ENCODE data around the gene RALGAPA1.
"Not testable (repeated sequence)": the region's sequence is repeated elsewhere in the genome, so short reads cannot be mapped to it uniquely, and the experiment has no call there.

Gene RALGAPA1

DNA sequence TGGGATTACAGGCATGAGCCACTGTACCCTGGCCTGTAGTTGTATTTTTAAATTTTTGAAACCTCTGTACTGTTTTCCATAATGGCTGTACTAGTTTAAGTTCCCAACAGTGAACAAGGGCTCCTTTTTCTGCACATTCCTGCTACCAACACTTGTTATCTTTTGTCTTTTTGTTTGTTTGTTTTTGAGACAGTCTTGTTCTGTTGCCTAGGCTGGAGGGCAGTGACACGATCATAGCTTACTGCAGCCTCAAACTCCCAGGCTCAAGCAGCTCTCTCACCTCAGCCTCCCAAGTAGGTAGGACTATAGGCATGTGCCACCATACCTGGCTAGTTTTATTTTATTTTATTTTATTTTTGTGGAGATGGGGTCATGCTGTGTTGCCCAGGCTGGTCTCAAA is 40.0 kb upstream of the RALGAPA1 start:
- no peak overlapping the region for H3K4me3 ChIP-seq (ENCODE audit: low read length)
- H3K36me3 ChIP-seq (ENCODE audit: control insufficient read depth, low read length): peaks cover 19% of the 10 kb centered on the region
- H3K4me1 ChIP-seq (ENCODE audit: control insufficient read depth, low read length): peaks cover 10% of the 10 kb centered on the region
- TF ChIP-seq EZH2phosphoT487 (IDR thresholded peaks at IDR 0.05; ENCODE audit: borderline replicate concordance, low read length): no peak
- TF ChIP-seq, protein P1, sequence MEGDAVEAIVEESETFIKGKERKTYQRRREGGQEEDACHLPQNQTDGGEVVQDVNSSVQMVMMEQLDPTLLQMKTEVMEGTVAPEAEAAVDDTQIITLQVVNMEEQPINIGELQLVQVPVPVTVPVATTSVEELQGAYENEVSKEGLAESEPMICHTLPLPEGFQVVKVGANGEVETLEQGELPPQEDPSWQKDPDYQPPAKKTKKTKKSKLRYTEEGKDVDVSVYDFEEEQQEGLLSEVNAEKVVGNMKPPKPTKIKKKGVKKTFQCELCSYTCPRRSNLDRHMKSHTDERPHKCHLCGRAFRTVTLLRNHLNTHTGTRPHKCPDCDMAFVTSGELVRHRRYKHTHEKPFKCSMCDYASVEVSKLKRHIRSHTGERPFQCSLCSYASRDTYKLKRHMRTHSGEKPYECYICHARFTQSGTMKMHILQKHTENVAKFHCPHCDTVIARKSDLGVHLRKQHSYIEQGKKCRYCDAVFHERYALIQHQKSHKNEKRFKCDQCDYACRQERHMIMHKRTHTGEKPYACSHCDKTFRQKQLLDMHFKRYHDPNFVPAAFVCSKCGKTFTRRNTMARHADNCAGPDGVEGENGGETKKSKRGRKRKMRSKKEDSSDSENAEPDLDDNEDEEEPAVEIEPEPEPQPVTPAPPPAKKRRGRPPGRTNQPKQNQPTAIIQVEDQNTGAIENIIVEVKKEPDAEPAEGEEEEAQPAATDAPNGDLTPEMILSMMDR (IDR thresholded peaks at IDR 0.05; ENCODE audit: low read depth, low read length, poor library complexity, severe bottlenecking): no peak
- no peaks in the 10 kb centered on the region for H3K79me2 ChIP-seq (ENCODE audit: control insufficient read depth, low read length)
- peaks cover under 1% of the 10 kb centered on the region; the same call in 1 of the 2 replicates for H3F3A ChIP-seq (ENCODE audit: control insufficient read depth, insufficient read depth)
- H3K9me3 ChIP-seq (ENCODE audit: control insufficient read depth, insufficient read depth, low read length): peaks cover 4% of the 10 kb centered on the region; the same call in 1 of the 2 replicates
- H3K27ac ChIP-seq (ENCODE audit: low read depth, low read length): no peak overlapping the region
- H3K27me3 ChIP-seq (ENCODE audit: control insufficient read depth, low read length): no peaks in the 10 kb centered on the region
- no peaks in the 10 kb centered on the region for H4K20me1 ChIP-seq (ENCODE audit: control insufficient read depth, insufficient read depth, low read depth, low read length)
- no peaks in the 10 kb centered on the region for H3K9me2 ChIP-seq (replicated peaks; ENCODE audit: control insufficient read depth, low read length)
- no peak overlapping the region for H3K4me2 ChIP-seq (ENCODE audit: low read length)

DNA sequence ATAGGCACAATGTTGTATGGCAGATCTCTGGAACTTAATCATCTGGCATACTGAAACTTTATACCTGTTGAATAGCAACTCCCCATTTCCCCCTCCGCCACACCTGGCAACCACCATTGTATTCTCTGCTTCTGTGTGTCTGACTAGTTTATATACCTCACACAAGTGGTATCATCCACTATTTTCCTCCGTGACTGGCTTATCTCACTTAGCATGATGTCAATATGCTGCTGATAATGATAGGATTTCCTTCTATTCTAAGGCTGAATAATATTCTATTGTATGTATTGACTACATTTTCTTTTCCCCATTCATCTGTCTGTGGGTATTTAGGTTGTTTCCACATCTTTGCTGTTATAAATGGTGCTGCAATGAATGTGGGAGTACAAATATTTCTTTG is 38.5 kb upstream of the RALGAPA1 start:
- Histone ChIP-seq H3K9me3 (ENCODE audit: control insufficient read depth, insufficient read depth, low read length) (peaks cover 7% of the 10 kb centered on the region; the same call in 1 of the 2 replicates), H3K4me1 (ENCODE audit: control insufficient read depth, low read length) (peaks cover 8% of the 10 kb centered on the region; the same call in 1 of the 2 replicates), H3K9me2 (replicated peaks; ENCODE audit: control insufficient read depth, low read length) (no peaks in the 10 kb centered on the region), H3F3A (ENCODE audit: control insufficient read depth, insufficient read depth) (no peaks in the 10 kb centered on the region), H4K20me1 (ENCODE audit: control insufficient read depth, insufficient read depth, low read depth, low read length) (no peaks in the 10 kb centered on the region), H3K27ac (ENCODE audit: low read depth, low read length) (no peak overlapping the region), H3K4me2 (ENCODE audit: low read length) (no peak overlapping the region), H3K4me3 (ENCODE audit: low read length) (no peak overlapping the region), H3K27me3 (ENCODE audit: control insufficient read depth, low read length) (no peaks in the 10 kb centered on the region), H3K79me2 (ENCODE audit: control insufficient read depth, low read length) (no peaks in the 10 kb centered on the region), H3K36me3 (ENCODE audit: control insufficient read depth, low read length) (peaks cover 31% of the 10 kb centered on the region)
- TF ChIP-seq EZH2phosphoT487 (IDR thresholded peaks at IDR 0.05; ENCODE audit: borderline replicate concordance, low read length): no peak
- TF ChIP-seq, protein P1 (IDR thresholded peaks at IDR 0.05; ENCODE audit: low read depth, low read length, poor library complexity, severe bottlenecking): no peak

DNA sequence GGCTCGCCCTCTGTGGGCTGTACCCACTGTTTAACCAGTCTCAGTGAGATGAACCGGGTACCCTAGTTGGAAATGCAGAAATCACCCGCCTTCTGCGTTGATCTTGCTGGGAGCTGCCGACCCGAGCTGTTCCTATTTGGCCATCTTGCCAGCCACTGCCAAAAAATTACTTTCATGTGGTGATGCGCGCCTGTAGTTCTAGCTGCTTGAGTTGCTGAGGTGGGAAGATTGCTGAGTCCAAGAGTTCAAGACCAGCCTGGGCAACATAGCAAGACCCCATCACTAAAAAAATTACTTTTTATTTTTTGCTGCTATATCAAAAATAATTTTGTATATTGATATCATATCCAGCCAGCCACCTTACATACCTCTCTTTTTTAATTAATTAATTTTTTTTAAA is 35.4 kb upstream of the RALGAPA1 start:
- no peak overlapping the region for H3K27ac ChIP-seq (ENCODE audit: low read depth, low read length)
- no peaks in the 10 kb centered on the region for H3F3A ChIP-seq (ENCODE audit: control insufficient read depth, insufficient read depth)
- H3K9me3 ChIP-seq (ENCODE audit: control insufficient read depth, insufficient read depth, low read length): peaks cover 9% of the 10 kb centered on the region; the same call in 1 of the 2 replicates
- peaks cover 28% of the 10 kb centered on the region for H3K36me3 ChIP-seq (ENCODE audit: control insufficient read depth, low read length)
- H3K4me3 ChIP-seq (ENCODE audit: low read length): no peak overlapping the region
- H3K4me1 ChIP-seq (ENCODE audit: control insufficient read depth, low read length): peaks cover 8% of the 10 kb centered on the region; the same call in 1 of the 2 replicates
- TF ChIP-seq, protein P1 (IDR thresholded peaks at IDR 0.05; ENCODE audit: low read depth, low read length, poor library complexity, severe bottlenecking): no peak
- TF ChIP-seq EZH2phosphoT487 (IDR thresholded peaks at IDR 0.05; ENCODE audit: borderline replicate concordance, low read length): no peak
- no peaks in the 10 kb centered on the region for H3K9me2 ChIP-seq (replicated peaks; ENCODE audit: control insufficient read depth, low read length)
- H4K20me1 ChIP-seq (ENCODE audit: control insufficient read depth, insufficient read depth, low read depth, low read length): no peaks in the 10 kb centered on the region
- H3K27me3 ChIP-seq (ENCODE audit: control insufficient read depth, low read length): no peaks in the 10 kb centered on the region
- no peak overlapping the region for H3K4me2 ChIP-seq (ENCODE audit: low read length)
- no peaks in the 10 kb centered on the region for H3K79me2 ChIP-seq (ENCODE audit: control insufficient read depth, low read length)

DNA sequence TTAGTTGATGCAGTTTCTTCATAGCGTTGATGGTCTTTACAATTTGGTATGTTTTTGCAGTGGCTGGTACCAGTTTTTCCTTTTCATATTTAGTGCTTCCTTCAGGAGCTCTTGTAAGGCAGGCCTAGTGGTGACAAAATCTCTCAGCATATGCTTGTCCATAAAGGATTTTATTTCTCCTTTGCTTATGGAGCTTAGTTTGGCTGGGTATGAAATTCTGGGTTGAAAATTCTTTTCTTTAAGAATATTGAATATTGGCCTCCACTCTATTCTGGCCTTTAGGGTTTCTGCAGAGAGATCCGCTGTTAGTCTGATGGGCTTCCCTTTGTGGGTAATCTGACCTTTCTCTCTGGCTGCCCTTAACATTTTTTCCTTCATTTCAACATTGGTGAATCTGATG is 33.1 kb upstream of the RALGAPA1 start:
- H3K27ac ChIP-seq (ENCODE audit: low read depth, low read length); H3K27me3 ChIP-seq (ENCODE audit: control insufficient read depth, low read length); H3F3A ChIP-seq (ENCODE audit: control insufficient read depth, insufficient read depth); H3K4me2 ChIP-seq (ENCODE audit: low read length); H3K4me3 ChIP-seq (ENCODE audit: low read length); H3K79me2 ChIP-seq (ENCODE audit: control insufficient read depth, low read length); H3K9me2 ChIP-seq (replicated peaks; ENCODE audit: control insufficient read depth, low read length); H3K4me1 ChIP-seq (ENCODE audit: control insufficient read depth, low read length); H4K20me1 ChIP-seq (ENCODE audit: control insufficient read depth, insufficient read depth, low read depth, low read length); H3K9me3 ChIP-seq (ENCODE audit: control insufficient read depth, insufficient read depth, low read length): not testable (repeated sequence)
- H3K36me3 ChIP-seq (ENCODE audit: control insufficient read depth, low read length): peaks cover 35% of the 10 kb centered on the region

DNA sequence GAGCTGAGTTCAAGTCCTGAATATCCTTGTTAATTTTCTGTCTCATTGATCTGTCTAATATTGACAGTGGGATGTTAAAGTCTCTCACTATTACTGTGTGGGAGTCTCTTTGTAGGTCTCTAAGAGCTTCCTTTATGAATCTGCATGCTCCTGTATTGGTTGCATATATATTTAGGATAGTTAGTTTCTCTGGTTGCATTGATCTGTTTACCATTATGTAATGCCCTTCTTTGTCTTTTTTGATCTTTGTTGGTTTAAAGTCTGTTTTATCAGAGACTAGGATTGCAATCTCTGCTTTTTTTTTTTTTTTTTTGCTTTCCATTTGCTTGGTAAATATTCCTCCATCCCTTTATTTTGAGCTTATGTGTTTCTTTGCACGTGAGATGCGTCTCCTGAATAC is 32.6 kb upstream of the RALGAPA1 start:
- H3K4me1 ChIP-seq (ENCODE audit: control insufficient read depth, low read length); H3F3A ChIP-seq (ENCODE audit: control insufficient read depth, insufficient read depth); H3K27me3 ChIP-seq (ENCODE audit: control insufficient read depth, low read length); H4K20me1 ChIP-seq (ENCODE audit: control insufficient read depth, insufficient read depth, low read depth, low read length); H3K4me3 ChIP-seq (ENCODE audit: low read length); H3K9me2 ChIP-seq (replicated peaks; ENCODE audit: control insufficient read depth, low read length); H3K79me2 ChIP-seq (ENCODE audit: control insufficient read depth, low read length); H3K4me2 ChIP-seq (ENCODE audit: low read length); H3K9me3 ChIP-seq (ENCODE audit: control insufficient read depth, insufficient read depth, low read length); H3K27ac ChIP-seq (ENCODE audit: low read depth, low read length): not testable (repeated sequence)
- peaks cover 37% of the 10 kb centered on the region for H3K36me3 ChIP-seq (ENCODE audit: control insufficient read depth, low read length)

Measured in DOHH2 (cell line).